Stomach (tissue), 9 donors: ENCODE results near the gene ANKFN1. TPM values are rescaled to one million over a fixed set of nuclear protein-coding genes. Genes with fewer than 3 reads are reported as not detected.

Experiments
- DNase-seq, 2 donors: peaks; one replicate each; pipeline versions ENCODE4 v3.0.0 to v3.0.0-alpha.2; 2013 to 2019
- H3K27ac ChIP-seq, 5 donors: fragments of 200-600 bp in 4 of 5; sonication (generic) in 4 of 5; one replicate each; pipeline ENCODE4 v1.5.1; 2013 to 2019; ENCODE audit warnings: mild to moderate bottlenecking in 1 of 5, moderate library complexity in 1 of 5
- H3K27me3 ChIP-seq, 3 donors: fragments of 200-600 bp; sonication (generic); one replicate each; pipeline ENCODE4 v1.5.1; 2017 to 2019; ENCODE audit warnings: mixed run types in 1 of 3
- H3K36me3 ChIP-seq, 4 donors: fragments of 200-600 bp; sonication (generic); 1 replicate in 3 of 4; 2 replicates in 1 of 4; pipeline ENCODE4 v1.5.1; 2016 to 2019
- H3K4me1 ChIP-seq, 4 donors: fragments of 200-600 bp; sonication (generic); one replicate each; pipeline ENCODE4 v1.5.1; 2016 to 2019
- H3K4me3 ChIP-seq, 4 donors: fragments of 200-600 bp; sonication (generic) in 3 of 4; one replicate each; pipeline ENCODE4 v1.5.1; 2016 to 2019; ENCODE audit warnings: mild to moderate bottlenecking in 1 of 4
- H3K9me3 ChIP-seq, 4 donors: fragments of 200-600 bp; sonication (generic); one replicate each; pipeline ENCODE4 v1.5.1; 2016 to 2019
- EP300 ChIP-seq: sonication (generic); formaldehyde crosslinking; IDR thresholded peaks from one replicate; pipeline ENCODE4 v1.6.1; 2017; ENCODE audit warnings: antibody characterized with exemption
- POLR2A ChIP-seq, 4 donors: fragments of 450-650 bp; IDR thresholded peaks; one replicate each; pipeline ENCODE4 v1.6.1; 2016; ENCODE audit warnings: antibody characterized with exemption in 4 of 4, control low read depth in 2 of 4, mild to moderate bottlenecking in 1 of 4, moderate library complexity in 1 of 4
- POLR2AphosphoS5 ChIP-seq, 3 donors: sonication (generic); formaldehyde crosslinking; IDR thresholded peaks; one replicate each; pipeline ENCODE4 v1.6.1; 2016; ENCODE audit warnings: antibody characterized with exemption in 3 of 3
- WGBS, 5 donors: extraction: QIAGEN DNeasy Blood & Tissue Kit in 3 of 5; methylation state at CpG; one replicate each; pipeline versions ENCODE4 v1.1.5 to v1.1.7; 2013 to 2018; 5-methylcytosine and 5-hydroxymethylcytosine counted together
- intact Hi-C: fragments of 100-400 bp; cut with DNase I; formaldehyde crosslinking; loops from one replicate; pipeline ENCODE4 v1.15.1; 2023; ENCODE audit warnings: low total_unique reads
- polyA plus RNA-seq, 3 donors: library from polyadenylated mRNA; stranded (reverse); fragments of 200-250 nt; gene quantifications; one replicate each; pipeline ENCODE4 v1.2.3, GENCODE V29; 2013
- total RNA-seq, 5 donors: library from RNA; depleted of rRNA; stranded (reverse); fragments of >200 nt; gene quantifications; one replicate each; pipeline versions ENCODE4 v1.1.0 to v1.2.3, GENCODE V29; 2014 to 2016
- TF ChIP-seq, protein P1 (sequence below), 7 experiments: fragments of 450-650 bp in 4 of 7; fragments of 200-600 bp in 3 of 7; sonication (generic) in 3 of 7; IDR thresholded peaks; one replicate each; pipeline ENCODE4 v1.5.1; 2016 to 2019; ENCODE audit warnings: antibody characterized with exemption in 7 of 7, control low read depth in 2 of 7, mild to moderate bottlenecking in 1 of 7
- donor health status: healthy with polysubstance abuse.
- donor health status: Bipolar disorder and iron deficiency.
- donor health status: healthy.

The ANKFN1 gene
- total and polyA plus RNA-seq, 8 donors = 0.10 to 2.9 (median 1.3) TPM; not detected in 4

DNA sequence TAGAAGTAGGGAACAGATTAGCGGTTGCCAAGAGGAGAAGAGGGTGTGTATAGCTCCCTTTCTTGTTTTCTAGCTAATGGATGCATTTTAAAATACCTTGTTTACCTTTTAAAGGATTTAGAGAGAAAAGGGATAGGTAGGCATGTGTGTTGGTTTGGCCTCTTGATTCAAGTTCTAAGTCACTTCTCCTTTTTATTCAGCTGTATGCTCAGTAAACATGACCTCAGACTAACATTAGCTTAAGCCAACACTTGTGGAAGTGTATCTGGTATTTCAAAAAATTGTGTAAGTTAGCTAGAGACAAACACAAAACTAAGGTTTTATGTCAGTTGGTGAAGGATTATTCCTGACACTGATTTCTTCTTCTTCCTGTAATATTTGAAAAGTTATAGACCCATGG lies 236.1 kb downstream of the ANKFN1 start:
- no peak for DNase-seq
- TF ChIP-seq, protein P1, sequence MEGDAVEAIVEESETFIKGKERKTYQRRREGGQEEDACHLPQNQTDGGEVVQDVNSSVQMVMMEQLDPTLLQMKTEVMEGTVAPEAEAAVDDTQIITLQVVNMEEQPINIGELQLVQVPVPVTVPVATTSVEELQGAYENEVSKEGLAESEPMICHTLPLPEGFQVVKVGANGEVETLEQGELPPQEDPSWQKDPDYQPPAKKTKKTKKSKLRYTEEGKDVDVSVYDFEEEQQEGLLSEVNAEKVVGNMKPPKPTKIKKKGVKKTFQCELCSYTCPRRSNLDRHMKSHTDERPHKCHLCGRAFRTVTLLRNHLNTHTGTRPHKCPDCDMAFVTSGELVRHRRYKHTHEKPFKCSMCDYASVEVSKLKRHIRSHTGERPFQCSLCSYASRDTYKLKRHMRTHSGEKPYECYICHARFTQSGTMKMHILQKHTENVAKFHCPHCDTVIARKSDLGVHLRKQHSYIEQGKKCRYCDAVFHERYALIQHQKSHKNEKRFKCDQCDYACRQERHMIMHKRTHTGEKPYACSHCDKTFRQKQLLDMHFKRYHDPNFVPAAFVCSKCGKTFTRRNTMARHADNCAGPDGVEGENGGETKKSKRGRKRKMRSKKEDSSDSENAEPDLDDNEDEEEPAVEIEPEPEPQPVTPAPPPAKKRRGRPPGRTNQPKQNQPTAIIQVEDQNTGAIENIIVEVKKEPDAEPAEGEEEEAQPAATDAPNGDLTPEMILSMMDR (IDR thresholded peaks at IDR 0.05) = no peak
- no peak for TF ChIP-seq EP300
- no peak for TF ChIP-seq POLR2A (IDR thresholded peaks at IDR 0.05)
- no peak for TF ChIP-seq POLR2AphosphoS5 (IDR thresholded peaks at IDR 0.05)
- intact Hi-C loops = no loop called here
- H3K4me3 ChIP-seq = no peak overlapping the region
- no peaks in the 10 kb centered on the region for H3K36me3 ChIP-seq
- 52 to 82% (median 64%) methylated on average over 1 of the region's 1 CpG for WGBS, 5 donors
- H3K9me3 ChIP-seq = peaks cover 0 to 6% (median 3%) of the 10 kb centered on the region in 4 donors
- no peaks in the 10 kb centered on the region for H3K4me1 ChIP-seq
- H3K27me3 ChIP-seq = no peaks in the 10 kb centered on the region
- no peak overlapping the region for H3K27ac ChIP-seq

DNA sequence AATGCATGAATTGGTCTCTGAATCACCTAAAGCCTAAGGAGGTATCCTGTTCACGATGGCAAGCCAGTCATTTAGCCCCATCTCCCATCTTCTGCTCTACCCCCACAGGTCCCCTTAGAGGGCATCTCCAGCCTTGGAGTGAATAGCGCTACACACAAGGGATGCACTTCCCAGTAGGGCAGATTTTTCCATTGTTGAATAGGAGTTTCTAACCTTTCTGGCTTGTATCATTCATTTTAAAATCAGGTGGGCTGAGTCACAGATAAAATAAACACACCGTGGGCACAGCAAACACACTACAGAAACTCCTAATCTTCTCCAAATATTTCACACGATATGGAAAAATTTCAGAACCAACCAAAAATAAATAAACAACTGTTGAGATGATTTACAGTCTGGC lies 239.0 kb downstream of the ANKFN1 start:
- DNase-seq = no peak
- no peaks in the 10 kb centered on the region for H3K27me3 ChIP-seq
- WGBS, 5 donors = 28 to 51% (median 38%) methylated on average over 4 of the region's 4 CpGs
- H3K27ac ChIP-seq = no peak overlapping the region
- no peaks in the 10 kb centered on the region for H3K4me1 ChIP-seq
- peaks cover 0 to 6% (median 3%) of the 10 kb centered on the region in 4 donors for H3K9me3 ChIP-seq
- intact Hi-C loops = no loop called here
- H3K36me3 ChIP-seq = no peaks in the 10 kb centered on the region
- H3K4me3 ChIP-seq = no peak overlapping the region
- TF ChIP-seq EP300 (no peak), POLR2AphosphoS5 (IDR thresholded peaks at IDR 0.05) (no peak), POLR2A (IDR thresholded peaks at IDR 0.05) (no peak)
- TF ChIP-seq, protein P1 (IDR thresholded peaks at IDR 0.05) = no peak

DNA sequence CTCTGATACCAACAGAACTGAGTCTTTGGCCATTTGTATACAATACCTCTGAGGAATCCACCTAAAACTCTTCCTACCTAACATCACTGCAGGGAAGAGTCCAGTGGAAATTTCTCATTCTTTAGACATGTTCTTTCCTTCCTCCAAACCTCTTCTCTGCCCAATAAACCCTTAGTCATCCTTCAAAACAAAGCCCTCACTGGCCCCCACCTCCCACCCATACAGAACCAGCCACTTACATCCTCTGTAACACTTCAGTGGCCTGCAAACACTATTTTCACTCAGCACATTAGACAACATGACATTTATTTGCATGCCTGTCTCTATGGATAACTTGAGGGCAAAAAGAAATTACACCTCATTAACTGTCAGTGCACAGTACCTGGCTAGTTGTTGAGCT lies 239.9 kb downstream of the ANKFN1 start:
- DNase-seq = no peak
- Histone ChIP-seq H3K4me3 (no peak overlapping the region), H3K4me1 (no peaks in the 10 kb centered on the region), H3K36me3 (no peaks in the 10 kb centered on the region), H3K27me3 (no peaks in the 10 kb centered on the region), H3K9me3 (peaks cover 0 to 6% (median 3%) of the 10 kb centered on the region in 4 donors), H3K27ac (no peak overlapping the region)
- TF ChIP-seq, protein P1 (IDR thresholded peaks at IDR 0.05) = no peak
- TF ChIP-seq EP300 = no peak
- no peak for TF ChIP-seq POLR2A (IDR thresholded peaks at IDR 0.05)
- no peak for TF ChIP-seq POLR2AphosphoS5 (IDR thresholded peaks at IDR 0.05)
- intact Hi-C loops = no loop called here

DNA sequence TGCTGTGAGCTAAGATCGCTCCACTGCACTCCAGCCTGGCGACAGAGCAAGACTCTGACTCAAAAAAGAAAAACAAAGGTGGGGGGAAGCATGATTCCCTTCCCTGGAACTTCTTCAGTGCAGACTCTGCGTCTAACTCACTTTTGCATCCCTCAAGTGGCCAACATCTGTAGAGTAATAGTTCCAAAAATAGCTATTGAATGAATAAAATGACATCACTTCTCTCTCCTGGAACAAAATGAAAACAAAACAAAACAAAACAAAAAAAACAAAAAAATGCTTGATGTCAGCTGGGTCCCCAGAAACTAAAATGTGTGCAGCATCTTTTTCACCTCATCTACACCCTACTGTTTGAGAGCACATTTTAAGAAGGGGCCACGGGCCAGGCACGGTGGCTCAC lies 242.5 kb downstream of the ANKFN1 start:
- H3K4me3 ChIP-seq = no peak overlapping the region
- intact Hi-C loops = no loop called here
- no peaks in the 10 kb centered on the region for H3K9me3 ChIP-seq
- no peaks in the 10 kb centered on the region for H3K36me3 ChIP-seq
- TF ChIP-seq EP300 (no peak), POLR2A (IDR thresholded peaks at IDR 0.05) (no peak), POLR2AphosphoS5 (IDR thresholded peaks at IDR 0.05) (no peak)
- TF ChIP-seq, protein P1 (IDR thresholded peaks at IDR 0.05) = no peak
- WGBS, 5 donors = 83 to 92% (median 87%) methylated on average over 5 of the region's 5 CpGs
- H3K27me3 ChIP-seq = no peaks in the 10 kb centered on the region
- no peak for DNase-seq
- no peak overlapping the region for H3K27ac ChIP-seq
- no peaks in the 10 kb centered on the region for H3K4me1 ChIP-seq
